NCI-H2196 (cell line): Measurements from ENCODE around the gene NEU4.
"Not testable (repeated sequence)": the region's sequence is repeated elsewhere in the genome, so short reads cannot be mapped to it uniquely, and the experiment has no call there.

ENCODE experiments used
- DNase-seq: peaks from one replicate; lab custom pipeline; 2025; ENCODE audit not compliant: unreplicated experiment; lab: John Stamatoyannopoulos, UW

NEU4 gene

GRCh38 chr2:241811952-241812729 is 3.1 kb downstream of the NEU4 start:
- no peak for DNase-seq

- no peak for DNase-seq
Measured at GRCh38 chr2:241812730-241813643, 4.0 kb downstream of the NEU4 start.

GRCh38 chr2:241813644-241814392 is 4.8 kb downstream of the NEU4 start:
- no peak for DNase-seq

GRCh38 chr2:241814393-241814642 is 5.3 kb downstream of the NEU4 start:
- no peak for DNase-seq

- DNase-seq, result no peak
Measured at GRCh38 chr2:241814643-241815476, 5.9 kb downstream of the NEU4 start.

- DNase-seq, result no peak
Measured at GRCh38 chr2:241815477-241816430, 6.8 kb downstream of the NEU4 start.

GRCh38 chr2:241816431-241817121 is 7.6 kb downstream of the NEU4 start:
- no peak for DNase-seq

GRCh38 chr2:241817126-241817820 is 8.3 kb downstream of the NEU4 start:
- no peak for DNase-seq

- DNase-seq, result not testable (repeated sequence)
Measured at GRCh38 chr2:241817821-241818215, 8.8 kb downstream of the NEU4 start.

GRCh38 chr2:241818229-241818942 is 9.4 kb downstream of the NEU4 start:
- DNase-seq, result no peak

- DNase-seq, result no peak
Measured at GRCh38 chr2:241818943-241819270, 9.9 kb downstream of the NEU4 start.

- DNase-seq, result not testable (repeated sequence)
Measured at GRCh38 chr2:241819947-241820624, 11.1 kb downstream of the NEU4 start.

- DNase-seq, result no peak
Measured at GRCh38 chr2:241820625-241821384, 11.8 kb downstream of the NEU4 start.

GRCh38 chr2:241821460-241822263 is 12.7 kb downstream of the NEU4 start:
- DNase-seq, result no peak

- DNase-seq, result no peak
Measured at GRCh38 chr2:241822264-241822623, 13.3 kb downstream of the NEU4 start.
